A549 (cell line): ENCODE measurements around the gene PFDN2. TPM values are rescaled to one million over a fixed set of nuclear protein-coding genes. Genes with fewer than 3 reads are reported as not detected.

Experiments
- ATAC-seq, 2 experiments: fragments of 200-7000 bp in 1 of 2; fragments of >200 bp in 1 of 2; cut with Nextera tagmentation in 1 of 2; cut with Tn5 transposase in 1 of 2; 3 replicates each; pipeline versions ENCODE4 v1.8.0 to v1.9.1; 2018 to 2020; ENCODE audit warnings: mild to moderate bottlenecking in 1 of 2, moderate library complexity in 1 of 2
- CTCF ChIA-PET: fragments of 300-600 bp; sonication (Branson Sonifier 250); formaldehyde crosslinking; extraction: SDS; loops from one replicate; lab custom pipeline; 2021; ENCODE audit warnings: antibody characterized with exemption, inconsistent platforms; lab: Yijun Ruan, JAX
- POLR2A ChIA-PET: fragments of 350-600 bp; formaldehyde crosslinking; extraction: SDS; loops from one replicate; lab custom pipeline; 2021; ENCODE audit warnings: antibody characterized with exemption, inconsistent platforms; lab: Yijun Ruan, JAX
- DNase-seq, 2 experiments: peaks; one replicate each; pipeline versions ENCODE4 v3.0.0 to v3.0.0-alpha.2; 2011 to 2016; ENCODE audit warnings: low read depth in 1 of 2, low spot score in 1 of 2
- FAIRE-seq: peaks from 2 replicates; lab custom pipeline; 2011; peaks lifted over from hg19 to GRCh38; lab: Jason Lieb, UNC
- H3K27ac ChIP-seq, 2 experiments: fragments of >200 bp; sonication (Bioruptor Twin); formaldehyde crosslinking; 3 replicates each; pipeline ENCODE4 v1.5.1; 2016 to 2017
- H3K4me1 ChIP-seq: fragments of >200 bp; sonication (Bioruptor Twin); formaldehyde crosslinking; 3 replicates; pipeline ENCODE4 v1.6.1; 2016
- H3K4me2 ChIP-seq: fragments of >200 bp; sonication (Bioruptor Twin); formaldehyde crosslinking; 3 replicates; pipeline ENCODE4 v1.6.1; 2016
- H3K4me3 ChIP-seq: fragments of >200 bp; sonication (Bioruptor Twin); formaldehyde crosslinking; 3 replicates; pipeline ENCODE4 v1.5.1; 2016
- H3K9me3 ChIP-seq: fragments of >200 bp; sonication (Bioruptor Twin); formaldehyde crosslinking; 3 replicates; pipeline ENCODE4 v1.6.1; 2016
- ATOH8 ChIP-seq: fragments of 250-450 bp; sonication (Bioruptor Pico); IDR thresholded peaks from 2 replicates; pipeline ENCODE4 v1.5.0; 2020; ENCODE audit warnings: low read depth, mild to moderate bottlenecking, moderate library complexity
- CBX2 ChIP-seq: fragments of 200-600 bp; sonication (generic); IDR thresholded peaks from 2 replicates; pipeline ENCODE4 v1.6.1; 2016; ENCODE audit warnings: low read depth, mild to moderate bottlenecking, borderline replicate concordance
- CBX8 ChIP-seq: fragments of 200-600 bp; sonication (generic); IDR thresholded peaks from 2 replicates; pipeline ENCODE4 v1.6.1; 2016
- EP300 ChIP-seq, 2 experiments: fragments of >200 bp; sonication (Bioruptor Twin); formaldehyde crosslinking; IDR thresholded peaks; 2 replicates in 1 of 2; 3 replicates in 1 of 2; pipeline ENCODE4 v1.6.1; 2016 to 2017
- FOXS1 ChIP-seq: fragments of 250-450 bp; sonication (Bioruptor Pico); IDR thresholded peaks from 2 replicates; pipeline ENCODE4 v1.5.0; 2020; ENCODE audit warnings: mild to moderate bottlenecking, moderate library complexity
- HES2 ChIP-seq: fragments of >200 bp; sonication (Bioruptor Twin); formaldehyde crosslinking; IDR thresholded peaks from 2 replicates; pipeline ENCODE4 v1.6.1; 2016
- HMGXB4 ChIP-seq: fragments of 250-450 bp; sonication (Bioruptor Pico); IDR thresholded peaks from 2 replicates; pipeline ENCODE4 v1.5.0; 2021; ENCODE audit warnings: mild to moderate bottlenecking, moderate library complexity, borderline replicate concordance
- HOXA7 ChIP-seq: fragments of 250-450 bp; sonication (Bioruptor Pico); IDR thresholded peaks from 2 replicates; pipeline ENCODE4 v1.5.0; 2020; ENCODE audit warnings: mild to moderate bottlenecking, moderate library complexity
- HOXB13 ChIP-seq: fragments of 250-450 bp; sonication (Bioruptor Pico); IDR thresholded peaks from 2 replicates; pipeline ENCODE4 v1.5.0; 2020; ENCODE audit warnings: low read depth, mild to moderate bottlenecking, moderate library complexity
- MAFK ChIP-seq: fragments of 450-650 bp; IDR thresholded peaks from 2 replicates; pipeline ENCODE4 v1.6.1; 2014; ENCODE audit not compliant: partially characterized antibody
- MAX ChIP-seq: IDR thresholded peaks from 2 replicates; pipeline ENCODE4 v1.6.1; 2012
- RCOR1 ChIP-seq: fragments of 150-350 bp; IDR thresholded peaks from 2 replicates; pipeline ENCODE4 v1.6.1; 2014; ENCODE audit warnings: antibody characterized with exemption, low read length, low read depth
- RNF2 ChIP-seq: fragments of 200-600 bp; sonication (generic); IDR thresholded peaks from 2 replicates; pipeline ENCODE4 v1.6.1; 2016; ENCODE audit warnings: low read depth, mild to moderate bottlenecking, antibody characterized with exemption, moderate library complexity, borderline replicate concordance
- SREBF2 ChIP-seq: fragments of 450-650 bp; IDR thresholded peaks from 2 replicates; pipeline ENCODE4 v1.6.1; 2014; ENCODE audit warnings: mild to moderate bottlenecking, moderate library complexity
- TFCP2L1 ChIP-seq: fragments of 250-450 bp; sonication (Bioruptor Pico); IDR thresholded peaks from 2 replicates; pipeline ENCODE4 v1.5.0; 2021; ENCODE audit warnings: mild to moderate bottlenecking
- TP53 ChIP-seq: fragments of 250-450 bp; sonication (Bioruptor Pico); IDR thresholded peaks from 2 replicates; pipeline ENCODE4 v1.5.0; 2021; ENCODE audit warnings: mild to moderate bottlenecking, moderate library complexity
- ZNF302 ChIP-seq: fragments of 250-450 bp; sonication (Bioruptor Pico); IDR thresholded peaks from 2 replicates; pipeline ENCODE4 v1.9.0; 2021; ENCODE audit warnings: inconsistent platforms, mild to moderate bottlenecking, moderate library complexity
- WGBS: methylation state at CpG from one replicate; pipeline ENCODE4 v1.1.6; 2017; ENCODE audit errors: missing lambda C conversion rate; 5-methylcytosine and 5-hydroxymethylcytosine counted together
- polyA plus RNA-seq, 4 experiments: library from polyadenylated mRNA; depleted of rRNA in 3 of 4; stranded (reverse); fragments of >200 nt; fragmentation: RNase III in 1 of 4; extraction: RNeasy Plus Mini Kit Qiagen cat#74134 plus additional on column Dnase treatment in 1 of 4; gene quantifications; 2 replicates in 3 of 4; 3 replicates in 1 of 4; pipeline ENCODE4 v1.2.3, GENCODE V29; 2011 to 2017
- TF ChIP-seq, protein P1 (sequence below): IDR thresholded peaks from 2 replicates; pipeline ENCODE4 v1.6.1; 2012
- TF ChIP-seq, protein P2 (sequence below): fragments of 200-600 bp; sonication (generic); IDR thresholded peaks from 2 replicates; pipeline ENCODE4 v1.6.1; 2016; ENCODE audit warnings: antibody characterized with exemption, mild to moderate bottlenecking, moderate library complexity
- TF ChIP-seq, protein P3 (sequence below): fragments of 150-350 bp; IDR thresholded peaks from 2 replicates; pipeline ENCODE4 v1.6.1; 2014; ENCODE audit warnings: low read depth, mild to moderate bottlenecking, low read length

Gene PFDN2
- polyA plus RNA-seq, 2 of the 4 experiments (the other 2 are of a cell fraction): 179 to 187 TPM

GRCh38 chr1:161098210-161099068, 19.4 kb downstream of the PFDN2 start, which contains the start of gene KLHDC9 (continued):
- TF ChIP-seq RCOR1 (no peak), SREBF2 (no peak), EP300 (IDR thresholded peaks at IDR 0.05) (no peak), TFCP2L1 (CRISPR knock-in tag) (no peak)

GRCh38 chr1:161096530-161096929, 21.3 kb downstream of the PFDN2 start:
- TF ChIP-seq ATOH8 (CRISPR knock-in tag): no peak
- TF ChIP-seq, protein P1, sequence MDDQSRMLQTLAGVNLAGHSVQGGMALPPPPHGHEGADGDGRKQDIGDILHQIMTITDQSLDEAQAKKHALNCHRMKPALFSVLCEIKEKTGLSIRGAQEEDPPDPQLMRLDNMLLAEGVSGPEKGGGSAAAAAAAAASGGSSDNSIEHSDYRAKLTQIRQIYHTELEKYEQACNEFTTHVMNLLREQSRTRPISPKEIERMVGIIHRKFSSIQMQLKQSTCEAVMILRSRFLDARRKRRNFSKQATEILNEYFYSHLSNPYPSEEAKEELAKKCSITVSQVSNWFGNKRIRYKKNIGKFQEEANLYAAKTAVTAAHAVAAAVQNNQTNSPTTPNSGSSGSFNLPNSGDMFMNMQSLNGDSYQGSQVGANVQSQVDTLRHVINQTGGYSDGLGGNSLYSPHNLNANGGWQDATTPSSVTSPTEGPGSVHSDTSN: no peak
- TF ChIP-seq MAX: no peak
- no peak for TF ChIP-seq RNF2
- TF ChIP-seq HOXA7: no peak
- no peak for TF ChIP-seq HES2
- TF ChIP-seq ZNF302 (CRISPR knock-in tag): no peak
- TF ChIP-seq, protein P2, sequence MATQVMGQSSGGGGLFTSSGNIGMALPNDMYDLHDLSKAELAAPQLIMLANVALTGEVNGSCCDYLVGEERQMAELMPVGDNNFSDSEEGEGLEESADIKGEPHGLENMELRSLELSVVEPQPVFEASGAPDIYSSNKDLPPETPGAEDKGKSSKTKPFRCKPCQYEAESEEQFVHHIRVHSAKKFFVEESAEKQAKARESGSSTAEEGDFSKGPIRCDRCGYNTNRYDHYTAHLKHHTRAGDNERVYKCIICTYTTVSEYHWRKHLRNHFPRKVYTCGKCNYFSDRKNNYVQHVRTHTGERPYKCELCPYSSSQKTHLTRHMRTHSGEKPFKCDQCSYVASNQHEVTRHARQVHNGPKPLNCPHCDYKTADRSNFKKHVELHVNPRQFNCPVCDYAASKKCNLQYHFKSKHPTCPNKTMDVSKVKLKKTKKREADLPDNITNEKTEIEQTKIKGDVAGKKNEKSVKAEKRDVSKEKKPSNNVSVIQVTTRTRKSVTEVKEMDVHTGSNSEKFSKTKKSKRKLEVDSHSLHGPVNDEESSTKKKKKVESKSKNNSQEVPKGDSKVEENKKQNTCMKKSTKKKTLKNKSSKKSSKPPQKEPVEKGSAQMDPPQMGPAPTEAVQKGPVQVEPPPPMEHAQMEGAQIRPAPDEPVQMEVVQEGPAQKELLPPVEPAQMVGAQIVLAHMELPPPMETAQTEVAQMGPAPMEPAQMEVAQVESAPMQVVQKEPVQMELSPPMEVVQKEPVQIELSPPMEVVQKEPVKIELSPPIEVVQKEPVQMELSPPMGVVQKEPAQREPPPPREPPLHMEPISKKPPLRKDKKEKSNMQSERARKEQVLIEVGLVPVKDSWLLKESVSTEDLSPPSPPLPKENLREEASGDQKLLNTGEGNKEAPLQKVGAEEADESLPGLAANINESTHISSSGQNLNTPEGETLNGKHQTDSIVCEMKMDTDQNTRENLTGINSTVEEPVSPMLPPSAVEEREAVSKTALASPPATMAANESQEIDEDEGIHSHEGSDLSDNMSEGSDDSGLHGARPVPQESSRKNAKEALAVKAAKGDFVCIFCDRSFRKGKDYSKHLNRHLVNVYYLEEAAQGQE: no peak
- TF ChIP-seq CBX2: no peak
- no peak for TF ChIP-seq SREBF2
- TF ChIP-seq TP53 (CRISPR knock-in tag): no peak
- no peak for TF ChIP-seq HMGXB4
- no peak for TF ChIP-seq FOXS1 (CRISPR knock-in tag)
- TF ChIP-seq, protein P3, sequence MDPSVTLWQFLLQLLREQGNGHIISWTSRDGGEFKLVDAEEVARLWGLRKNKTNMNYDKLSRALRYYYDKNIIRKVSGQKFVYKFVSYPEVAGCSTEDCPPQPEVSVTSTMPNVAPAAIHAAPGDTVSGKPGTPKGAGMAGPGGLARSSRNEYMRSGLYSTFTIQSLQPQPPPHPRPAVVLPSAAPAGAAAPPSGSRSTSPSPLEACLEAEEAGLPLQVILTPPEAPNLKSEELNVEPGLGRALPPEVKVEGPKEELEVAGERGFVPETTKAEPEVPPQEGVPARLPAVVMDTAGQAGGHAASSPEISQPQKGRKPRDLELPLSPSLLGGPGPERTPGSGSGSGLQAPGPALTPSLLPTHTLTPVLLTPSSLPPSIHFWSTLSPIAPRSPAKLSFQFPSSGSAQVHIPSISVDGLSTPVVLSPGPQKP: no peak
- TF ChIP-seq MAFK: no peak
- TF ChIP-seq CBX8: no peak
- TF ChIP-seq HOXB13 (CRISPR knock-in tag): no peak
- no peak for FAIRE-seq
- no peak overlapping the region for H3K4me2 ChIP-seq
- WGBS: 24% methylated on average over 1 of the region's 1 CpG
- CTCF ChIA-PET: interaction anchor here (1.0 to 9.7 kb wide), 24 partner anchors 11 to 516 kb away, joined by 3 to 319 read pairs (median 16); partner anchors contain the start of genes ARHGAP30, F11R, NECTIN4 and NIT1
- peak overlapping the region in 1 of 2 experiments; percentile 20; a peak in 1 of 6 replicates for H3K27ac ChIP-seq
- POLR2A ChIA-PET: interaction anchor here (1.9 to 2.2 kb wide), 2 partner anchors 36 to 76 kb away, joined by 5 to 6 read pairs; partner anchors contain the start of genes DEDD and F11R
- H3K4me1 ChIP-seq: peaks cover 27% of the 10 kb centered on the region
- no peak overlapping the region for H3K4me3 ChIP-seq
- no peak for ATAC-seq
- no peaks in the 10 kb centered on the region for H3K9me3 ChIP-seq
- DNase-seq: no peak
